HL-60 (cell line): ENCODE results near the gene DTX4.

Experiments used
- POLR2AphosphoS5 ChIP-seq: IDR thresholded peaks from 2 replicates; pipeline ENCODE4 v1.6.1; 2012; ENCODE audit warnings: low read depth
- TF ChIP-seq, protein P1 (sequence below): IDR thresholded peaks from one replicate; pipeline ENCODE4 v1.5.1; 2011; ENCODE audit warnings: low read length, control low read depth, inconsistent platforms; ENCODE audit not compliant: insufficient read depth

DNA sequence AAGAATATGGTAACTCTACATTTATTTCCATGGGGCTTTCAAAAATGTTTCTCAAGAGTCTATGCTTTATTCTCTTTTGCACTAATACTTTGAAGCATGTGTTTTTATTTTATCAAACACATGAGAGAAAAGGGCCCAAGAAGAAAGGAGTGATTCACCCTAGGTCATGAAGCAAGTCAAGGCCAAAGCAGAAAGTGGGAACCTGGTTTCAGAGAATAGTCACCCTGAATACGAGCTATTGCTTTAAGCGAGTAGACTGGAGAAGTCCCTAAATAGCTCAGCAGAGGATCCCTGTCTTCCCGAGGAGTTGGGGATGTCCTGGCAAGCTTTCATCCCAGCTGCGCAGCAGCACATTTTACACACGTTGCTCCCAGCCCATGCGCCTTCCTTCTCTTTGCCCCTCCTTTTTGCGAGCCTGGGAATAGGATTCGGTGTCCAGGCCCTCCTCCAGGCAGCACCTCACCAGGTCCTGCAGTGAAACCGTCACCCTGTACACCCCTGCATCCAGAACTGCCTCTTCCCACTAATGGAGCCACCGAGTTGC lies 21.7 kb downstream of the DTX4 start:
- TF ChIP-seq, protein P1, sequence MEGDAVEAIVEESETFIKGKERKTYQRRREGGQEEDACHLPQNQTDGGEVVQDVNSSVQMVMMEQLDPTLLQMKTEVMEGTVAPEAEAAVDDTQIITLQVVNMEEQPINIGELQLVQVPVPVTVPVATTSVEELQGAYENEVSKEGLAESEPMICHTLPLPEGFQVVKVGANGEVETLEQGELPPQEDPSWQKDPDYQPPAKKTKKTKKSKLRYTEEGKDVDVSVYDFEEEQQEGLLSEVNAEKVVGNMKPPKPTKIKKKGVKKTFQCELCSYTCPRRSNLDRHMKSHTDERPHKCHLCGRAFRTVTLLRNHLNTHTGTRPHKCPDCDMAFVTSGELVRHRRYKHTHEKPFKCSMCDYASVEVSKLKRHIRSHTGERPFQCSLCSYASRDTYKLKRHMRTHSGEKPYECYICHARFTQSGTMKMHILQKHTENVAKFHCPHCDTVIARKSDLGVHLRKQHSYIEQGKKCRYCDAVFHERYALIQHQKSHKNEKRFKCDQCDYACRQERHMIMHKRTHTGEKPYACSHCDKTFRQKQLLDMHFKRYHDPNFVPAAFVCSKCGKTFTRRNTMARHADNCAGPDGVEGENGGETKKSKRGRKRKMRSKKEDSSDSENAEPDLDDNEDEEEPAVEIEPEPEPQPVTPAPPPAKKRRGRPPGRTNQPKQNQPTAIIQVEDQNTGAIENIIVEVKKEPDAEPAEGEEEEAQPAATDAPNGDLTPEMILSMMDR, result no peak
- no peak for TF ChIP-seq POLR2AphosphoS5
